HG02943 (cell line): ENCODE data around the gene COLQ.

Experiments
- ATAC-seq: cut with Tn5 transposase; IDR thresholded peaks from one replicate; pipeline ENCODE4 v1.9.1; 2021; ENCODE audit warnings: mild to moderate bottlenecking, low read depth, moderate library complexity; ENCODE audit not compliant: unreplicated experiment

COLQ gene

DNA sequence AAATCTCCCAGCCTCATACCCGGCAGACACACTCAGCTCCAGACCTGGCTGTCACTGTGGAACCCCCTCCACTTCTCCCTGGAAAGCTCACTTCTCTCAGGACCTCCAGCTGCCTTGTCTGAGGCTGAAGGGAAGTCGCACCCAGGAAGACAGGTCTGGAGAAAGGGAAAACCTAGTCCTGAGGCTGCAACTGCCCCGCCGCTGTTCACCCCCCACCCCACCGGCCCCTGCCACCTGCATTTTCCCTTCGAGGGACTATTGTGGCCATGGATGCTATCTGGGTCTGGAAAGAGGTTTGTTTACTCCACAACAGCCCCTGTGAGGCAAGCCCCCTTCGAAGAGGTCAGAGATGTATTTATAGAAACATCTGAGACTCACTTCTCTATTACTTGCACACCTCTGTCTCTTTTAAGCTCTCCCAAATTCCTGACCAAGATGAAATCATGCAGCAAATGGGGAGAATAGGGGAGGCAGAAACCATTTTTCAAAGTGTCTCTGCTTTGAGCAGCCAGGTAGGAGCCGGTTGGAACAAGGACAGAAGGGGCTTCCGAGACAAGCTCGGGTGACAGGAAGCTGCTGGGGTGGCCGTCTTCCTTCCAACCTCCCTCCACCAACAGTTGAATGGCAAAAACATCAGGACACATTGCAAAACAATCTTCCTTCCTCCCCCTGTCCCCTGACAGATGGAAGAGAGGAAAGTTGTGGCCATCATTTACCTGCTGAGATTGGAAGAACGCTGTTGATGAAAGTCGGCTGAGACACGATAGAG, 518 bp downstream of the COLQ start:
- ATAC-seq: no peak

GRCh38 chr3:15520185-15520584, 1.3 kb downstream of the COLQ start:
- no peak for ATAC-seq

GRCh38 chr3:15519096-15519495, 2.4 kb downstream of the COLQ start:
- no peak for ATAC-seq

- ATAC-seq: no peak
These were observed 6.7 kb downstream of the COLQ start for GRCh38 chr3:15514663-15515340.

DNA sequence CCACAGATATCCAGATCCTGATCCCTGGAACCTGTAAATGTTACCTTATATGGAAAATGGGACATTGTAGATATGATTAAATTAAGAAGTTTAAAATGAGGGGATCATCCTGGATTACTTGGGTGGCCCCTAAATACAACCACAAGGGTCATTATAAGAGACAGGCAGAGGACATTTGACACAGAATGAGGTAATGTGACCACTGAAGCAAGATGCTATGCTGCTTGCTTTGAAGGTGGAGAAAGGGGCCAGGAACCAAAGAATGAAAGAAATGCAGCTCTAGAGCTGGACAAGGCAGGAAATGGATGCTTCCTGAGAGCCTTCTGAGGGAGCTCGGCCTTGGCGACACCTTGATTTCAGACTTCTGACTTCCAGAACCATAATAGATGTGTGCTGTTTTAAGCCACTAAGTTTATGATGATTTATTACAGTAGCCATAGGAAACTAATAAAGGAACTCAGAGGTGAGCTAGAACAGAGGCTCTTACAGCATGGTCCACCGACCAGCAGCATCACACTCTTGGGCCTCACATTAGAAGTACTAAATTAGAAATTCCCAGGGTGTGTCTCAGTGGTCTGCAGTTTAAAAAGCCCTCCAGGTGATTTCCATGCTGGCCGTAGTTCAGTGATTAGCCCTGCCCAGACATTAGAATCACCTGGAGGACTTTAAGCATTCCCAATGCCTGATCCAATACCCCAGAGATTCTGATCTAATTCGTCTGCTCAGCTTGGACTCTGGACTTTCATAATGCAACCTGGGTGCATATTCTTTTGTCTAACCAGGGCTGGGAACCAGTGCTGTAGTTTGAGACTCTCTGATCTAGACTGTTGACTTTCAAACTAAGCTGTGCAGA, 7.5 kb downstream of the COLQ start:
- no peak for ATAC-seq

DNA sequence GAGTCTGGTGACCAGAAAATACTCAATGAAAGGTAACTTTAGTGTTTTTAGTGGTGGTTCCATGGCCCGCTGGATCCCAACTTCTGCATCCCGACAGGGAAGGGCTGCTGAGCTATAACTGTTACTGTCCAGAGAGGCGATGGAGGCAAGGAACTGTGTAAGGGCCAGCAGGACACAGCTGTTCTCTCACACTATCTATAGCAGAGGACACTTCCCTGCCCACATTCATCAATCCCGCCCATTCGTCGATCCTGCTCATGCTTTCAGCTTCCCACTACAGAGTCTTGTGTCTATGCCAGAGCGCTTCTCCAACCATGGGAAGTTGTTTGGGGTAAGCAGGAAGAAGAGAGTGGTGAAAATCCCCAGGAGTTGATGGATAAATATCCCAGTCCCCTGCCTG, 8.4 kb downstream of the COLQ start:
- no peak for ATAC-seq

DNA sequence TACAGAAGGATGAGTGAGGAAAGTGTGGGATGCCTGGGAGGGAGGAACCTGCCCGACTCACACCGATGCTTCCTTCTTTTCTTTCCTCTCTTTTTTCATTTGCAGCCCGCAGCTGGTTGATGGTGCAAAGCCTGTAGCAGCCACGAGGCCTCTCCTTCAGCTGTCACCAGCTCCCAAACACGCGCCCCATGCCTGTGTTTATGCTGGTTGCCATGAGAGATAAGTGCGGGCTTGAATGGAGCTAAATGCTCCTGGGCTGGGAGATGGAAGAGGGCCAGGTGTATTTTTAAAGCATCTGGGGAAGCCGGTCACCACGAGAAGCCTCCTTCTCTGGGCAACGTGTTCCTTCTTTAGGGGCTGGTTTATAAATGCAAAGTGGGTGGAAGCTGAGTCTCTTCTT, 9.3 kb downstream of the COLQ start:
- no peak for ATAC-seq

- ATAC-seq: no peak
These were observed 10.3 kb downstream of the COLQ start for GRCh38 chr3:15511156-15511555.

DNA sequence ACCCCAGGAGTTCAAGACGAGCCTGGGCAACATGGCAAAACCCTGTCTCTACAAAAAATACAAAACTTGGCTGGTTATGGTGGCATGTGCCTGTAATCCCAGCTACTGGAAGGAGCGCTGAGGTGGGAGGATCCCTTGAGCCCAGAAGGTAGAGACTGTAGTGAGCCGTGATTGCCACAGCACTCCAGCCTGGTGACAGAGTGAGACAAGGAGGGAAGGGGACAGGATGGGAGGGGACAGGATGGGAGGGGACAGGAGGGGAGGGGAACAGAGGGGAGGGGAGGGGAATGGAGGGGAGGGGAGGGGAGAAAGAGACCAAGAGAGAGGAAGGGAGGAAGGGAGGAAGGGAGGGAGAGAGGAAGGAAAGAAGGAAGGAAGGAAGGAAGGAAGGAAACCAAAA, 11.0 kb downstream of the COLQ start:
- ATAC-seq: no peak

DNA sequence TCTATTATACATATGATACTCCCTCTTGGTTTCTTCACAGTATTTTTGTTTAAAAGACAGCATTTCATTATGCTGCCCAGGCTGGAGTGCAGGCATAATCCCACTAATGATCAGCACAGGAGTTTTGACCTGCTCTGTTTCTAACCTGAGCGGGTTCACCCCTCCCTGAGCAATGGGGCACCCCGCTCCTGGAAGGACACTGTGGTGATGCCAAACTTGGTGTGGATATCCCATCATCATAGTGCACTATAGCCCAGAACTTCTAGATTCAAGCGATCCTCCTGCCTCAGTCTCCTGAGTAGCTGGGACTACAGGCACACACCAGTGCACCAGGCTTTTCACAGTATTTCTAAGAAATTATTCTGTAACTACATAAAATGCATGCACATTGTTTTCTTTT, 14.9 kb downstream of the COLQ start:
- no peak for ATAC-seq

DNA sequence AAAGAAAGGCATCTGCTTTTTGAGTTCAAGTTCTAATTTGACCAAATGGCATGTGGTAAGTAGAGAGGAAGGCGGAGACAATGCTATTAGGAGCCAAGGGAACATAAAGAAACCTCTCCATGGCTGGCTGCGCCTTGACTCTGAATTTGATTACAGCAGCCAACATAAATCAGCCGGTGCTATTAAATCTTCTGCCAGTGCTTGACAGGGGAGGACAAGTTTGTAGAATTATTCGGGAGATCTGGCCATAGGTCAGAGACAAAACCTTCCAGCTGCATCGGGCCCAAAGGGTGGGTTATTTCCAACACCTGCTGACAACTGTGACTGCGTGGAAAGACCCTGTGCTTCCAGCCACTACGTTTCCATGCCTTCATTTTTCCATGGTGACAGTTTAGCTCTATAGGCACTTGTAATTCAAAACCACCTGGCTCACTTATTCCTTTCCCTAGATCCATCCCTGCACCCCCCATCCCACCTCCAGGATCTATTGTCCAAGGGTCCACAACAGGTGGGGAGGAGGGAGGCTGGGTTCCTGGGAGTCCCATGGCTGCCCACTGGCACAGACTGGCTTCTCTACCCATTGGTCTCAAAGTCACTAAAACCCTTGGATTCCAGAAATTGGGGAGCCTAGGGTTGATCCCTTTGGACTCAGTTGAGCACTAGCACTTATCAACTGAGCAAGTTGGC, 15.9 kb downstream of the COLQ start:
- no peak for ATAC-seq

GRCh38 chr3:15502616-15503015, 18.9 kb downstream of the COLQ start:
- ATAC-seq: no peak

- ATAC-seq: no peak
These were observed 20.4 kb downstream of the COLQ start for GRCh38 chr3:15501126-15501525.

GRCh38 chr3:15500107-15500724, 21.3 kb downstream of the COLQ start:
- no peak for ATAC-seq

GRCh38 chr3:15499536-15499935, 22.0 kb downstream of the COLQ start:
- ATAC-seq: no peak

DNA sequence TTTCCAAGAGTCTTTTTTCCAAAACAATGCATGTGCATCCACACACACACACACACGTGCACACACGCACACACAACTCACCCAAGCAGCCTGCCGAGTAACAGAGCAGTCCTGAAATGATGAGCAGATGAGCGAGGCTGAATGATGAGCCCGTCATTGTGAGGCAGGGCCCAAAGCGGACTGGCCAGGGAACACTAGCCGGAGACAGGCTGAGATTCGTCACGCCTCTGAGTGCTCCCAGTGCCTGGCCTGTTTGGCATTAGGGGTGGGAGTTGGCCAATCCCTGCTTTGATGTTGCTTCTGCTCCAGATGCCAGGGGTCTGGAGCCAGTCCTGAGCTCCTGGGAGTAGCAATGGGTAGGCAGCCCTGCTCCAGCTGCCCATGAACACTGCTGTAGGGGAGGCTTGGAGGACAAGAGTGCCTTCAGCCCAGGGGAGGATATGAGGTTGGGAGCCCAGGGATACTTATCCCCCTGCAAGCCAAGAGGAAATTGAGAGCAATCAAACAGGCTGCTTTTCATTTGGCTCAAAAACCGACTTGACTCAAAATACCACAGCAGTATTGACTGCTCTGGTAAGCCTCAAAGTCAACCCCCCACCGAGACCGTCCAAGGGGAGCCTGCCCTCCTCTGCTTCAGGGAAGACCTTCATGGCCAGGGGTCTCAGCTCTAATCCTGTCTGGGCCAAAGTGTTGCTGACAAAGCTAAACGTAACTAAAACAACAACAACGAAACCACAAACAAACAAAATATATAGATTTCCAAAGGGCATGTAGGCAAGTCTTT, 22.9 kb downstream of the COLQ start:
- ATAC-seq: no peak

DNA sequence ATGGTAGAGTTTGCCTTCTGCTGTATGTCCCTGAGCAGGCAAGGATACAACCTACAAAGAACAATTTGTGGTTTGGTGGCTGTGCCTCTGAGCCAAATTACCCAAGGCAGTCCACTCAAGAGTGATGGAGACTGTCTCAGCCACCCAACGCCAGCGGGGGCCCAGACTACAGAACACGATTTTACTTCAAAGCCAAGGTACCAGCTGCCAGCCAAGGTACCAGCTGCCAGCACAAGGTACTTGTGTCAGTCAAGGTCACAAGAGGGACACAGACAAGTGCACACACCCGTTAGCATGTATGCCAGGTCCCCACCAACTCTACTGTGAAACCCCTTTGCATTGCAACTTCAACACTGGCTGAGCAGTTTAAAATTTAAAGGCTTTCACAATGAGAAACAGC, 23.5 kb downstream of the COLQ start:
- ATAC-seq: no peak

DNA sequence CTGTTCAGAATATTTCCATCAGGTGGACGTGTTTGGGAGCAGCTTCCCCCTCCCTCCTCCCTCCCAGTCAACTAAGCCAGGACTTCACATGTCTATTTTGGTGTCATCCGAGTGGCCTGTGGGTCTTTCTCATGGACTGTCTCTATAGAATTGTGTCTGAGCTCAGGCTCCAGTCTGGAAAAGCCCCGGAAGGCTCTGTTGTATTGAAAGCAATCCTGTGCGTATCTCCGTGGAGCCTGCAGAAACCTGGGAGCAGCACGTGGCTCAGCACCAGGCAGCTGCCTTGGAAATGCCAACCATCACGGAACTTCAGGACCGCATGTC, 25.2 kb downstream of the COLQ start:
- ATAC-seq: no peak

- no peak for ATAC-seq
These were observed 25.8 kb downstream of the COLQ start for GRCh38 chr3:15495461-15496340.
